Measurements from ENCODE around the gene CAPN6.

Gene CAPN6

DNA sequence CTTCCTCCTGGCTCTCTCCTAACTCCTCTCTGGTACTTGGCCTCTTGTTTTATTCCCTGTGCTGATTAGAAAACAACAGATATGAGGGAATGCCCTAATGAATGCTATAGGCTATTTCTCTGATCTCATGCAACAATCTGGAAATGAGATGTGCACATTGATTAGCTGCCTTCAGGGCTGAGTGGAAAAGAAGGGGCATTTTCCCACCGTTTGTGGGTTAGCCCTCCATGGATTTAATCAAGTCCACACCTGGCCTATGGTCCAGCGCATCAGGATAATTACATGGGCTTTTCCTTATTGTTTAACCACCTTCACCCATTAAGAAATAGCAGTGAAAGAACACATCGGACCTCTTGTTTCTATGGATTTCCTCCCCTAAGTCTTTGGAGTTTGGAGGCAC, 70.0 kb downstream of the CAPN6 start:
- DNase-seq (ENCODE audit: low spot score) = no peak

DNA sequence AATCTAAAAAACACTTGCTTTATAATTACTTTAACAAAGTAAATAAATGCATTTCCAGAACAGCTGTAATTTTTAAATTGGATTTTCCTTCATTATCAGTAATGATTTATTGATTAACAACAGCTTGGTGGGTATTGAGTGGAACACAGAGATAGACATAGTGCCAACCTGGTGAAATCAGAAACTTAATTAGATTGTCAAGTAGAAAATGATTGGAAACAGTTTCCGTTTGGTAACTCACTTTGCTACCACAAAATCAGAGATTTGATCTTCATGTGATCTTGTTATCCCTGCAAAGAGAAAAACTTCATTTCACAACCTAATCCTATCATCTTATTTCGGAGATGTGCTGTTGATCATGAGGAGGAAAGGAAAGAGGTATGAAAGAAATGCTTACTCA, 70.8 kb downstream of the CAPN6 start:
- no peak for DNase-seq (ENCODE audit: low spot score)
